Thoracic aorta (tissue), 2 donors: Measurements from ENCODE around the gene DNAH12. TPM values are rescaled to one million over a fixed set of nuclear protein-coding genes. Genes with fewer than 3 reads are reported as not detected.
"Not testable (repeated sequence)": the region's sequence is repeated elsewhere in the genome, so short reads cannot be mapped to it uniquely, and the experiment has no call there.

ENCODE experiments used
- ATAC-seq: fragments of 150-250 bp; one replicate; pipeline ENCODE4 v1.8.0; 2017; ENCODE audit warnings: low read depth; ENCODE audit not compliant: insufficient number of reproducible peaks, low FRiP score
- DNase-seq: peaks from one replicate; pipeline ENCODE4 v3.0.0-alpha.2; 2020; ENCODE audit warnings: low spot score
- H3K27ac ChIP-seq, 2 donors: fragments of 200-600 bp; sonication (generic); 1 replicate in 1 of 2; 2 replicates in 1 of 2; pipeline ENCODE4 v1.5.1; 2016; ENCODE audit warnings: mild to moderate bottlenecking in 2 of 2, moderate library complexity in 2 of 2
- H3K27me3 ChIP-seq: fragments of 200-600 bp; sonication (generic); replicated peaks from 2 replicates; pipeline ENCODE4 v1.6.0; 2016; ENCODE audit warnings: mild to moderate bottlenecking; ENCODE audit not compliant: insufficient read depth
- H3K36me3 ChIP-seq: fragments of 200-600 bp; sonication (generic); one replicate; pipeline ENCODE4 v1.5.1; 2016
- H3K4me1 ChIP-seq, 2 donors: fragments of 200-600 bp; sonication (generic); 1 replicate in 1 of 2; 2 replicates in 1 of 2; pipeline versions ENCODE4 v1.5.1 to v1.6.0; 2016; ENCODE audit warnings: low read depth in 2 of 2, mild to moderate bottlenecking in 1 of 2; ENCODE audit not compliant: control insufficient read depth in 1 of 2
- H3K4me3 ChIP-seq: fragments of 200-600 bp; sonication (generic); 2 replicates; pipeline ENCODE4 v1.5.1; 2016; ENCODE audit warnings: mild to moderate bottlenecking
- H3K9me3 ChIP-seq: fragments of 200-600 bp; sonication (generic); 2 replicates; pipeline ENCODE4 v1.5.1; 2016
- total RNA-seq, 2 donors: library from RNA; depleted of rRNA; stranded (reverse); fragments of >200 nt; gene quantifications; one replicate each; pipeline versions ENCODE4 v1.1.0 to v1.2.3, GENCODE V29; 2016
- TF ChIP-seq, protein P1 (sequence below): fragments of 200-600 bp; sonication (generic); IDR thresholded peaks from one replicate; pipeline ENCODE4 v1.5.1; 2019; ENCODE audit warnings: antibody characterized with exemption

The DNAH12 gene
- total RNA-seq, 2 donors from 2014 or later = 0.14 to 0.95 TPM

DNA sequence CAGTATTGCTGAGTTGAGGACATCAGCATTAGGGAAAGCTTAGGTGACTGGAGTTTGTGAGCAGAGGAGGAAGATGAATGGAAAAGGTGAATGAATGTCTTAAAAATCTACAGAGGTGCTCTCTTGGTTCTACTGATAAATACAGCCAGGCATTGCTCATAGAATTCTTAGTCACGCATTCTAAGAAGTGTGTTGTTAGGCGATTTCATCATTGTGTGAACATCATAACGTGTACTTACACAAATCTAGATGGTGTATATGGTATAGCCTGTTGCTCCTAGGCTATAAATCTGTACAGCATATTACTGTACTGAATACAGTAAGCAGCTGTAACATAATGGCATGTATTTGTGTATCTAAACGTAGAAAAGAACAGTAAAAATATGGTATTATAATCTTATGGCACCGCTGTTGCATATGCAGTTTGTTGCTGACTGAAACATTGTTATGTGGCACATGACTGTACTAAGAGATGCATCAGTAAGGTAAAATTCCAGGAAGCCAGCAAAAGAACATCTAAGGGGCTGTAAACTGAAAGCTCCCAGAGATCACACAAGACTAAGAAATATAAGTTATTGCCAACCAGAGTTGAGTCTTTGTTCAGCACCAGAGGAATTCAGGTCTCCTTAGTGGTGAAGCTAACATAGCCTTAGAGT lies 208.7 kb downstream of the DNAH12 start:
- TF ChIP-seq, protein P1, sequence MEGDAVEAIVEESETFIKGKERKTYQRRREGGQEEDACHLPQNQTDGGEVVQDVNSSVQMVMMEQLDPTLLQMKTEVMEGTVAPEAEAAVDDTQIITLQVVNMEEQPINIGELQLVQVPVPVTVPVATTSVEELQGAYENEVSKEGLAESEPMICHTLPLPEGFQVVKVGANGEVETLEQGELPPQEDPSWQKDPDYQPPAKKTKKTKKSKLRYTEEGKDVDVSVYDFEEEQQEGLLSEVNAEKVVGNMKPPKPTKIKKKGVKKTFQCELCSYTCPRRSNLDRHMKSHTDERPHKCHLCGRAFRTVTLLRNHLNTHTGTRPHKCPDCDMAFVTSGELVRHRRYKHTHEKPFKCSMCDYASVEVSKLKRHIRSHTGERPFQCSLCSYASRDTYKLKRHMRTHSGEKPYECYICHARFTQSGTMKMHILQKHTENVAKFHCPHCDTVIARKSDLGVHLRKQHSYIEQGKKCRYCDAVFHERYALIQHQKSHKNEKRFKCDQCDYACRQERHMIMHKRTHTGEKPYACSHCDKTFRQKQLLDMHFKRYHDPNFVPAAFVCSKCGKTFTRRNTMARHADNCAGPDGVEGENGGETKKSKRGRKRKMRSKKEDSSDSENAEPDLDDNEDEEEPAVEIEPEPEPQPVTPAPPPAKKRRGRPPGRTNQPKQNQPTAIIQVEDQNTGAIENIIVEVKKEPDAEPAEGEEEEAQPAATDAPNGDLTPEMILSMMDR = no peak
- DNase-seq (no peak), ATAC-seq (no peak)
- Histone ChIP-seq H3K4me3 (no peak overlapping the region), H3K9me3 (no peaks in the 10 kb centered on the region), H3K27me3 (no peaks in the 10 kb centered on the region), H3K27ac (no peak overlapping the region), H3K36me3 (no peaks in the 10 kb centered on the region), H3K4me1 (no peaks in the 10 kb centered on the region)

DNA sequence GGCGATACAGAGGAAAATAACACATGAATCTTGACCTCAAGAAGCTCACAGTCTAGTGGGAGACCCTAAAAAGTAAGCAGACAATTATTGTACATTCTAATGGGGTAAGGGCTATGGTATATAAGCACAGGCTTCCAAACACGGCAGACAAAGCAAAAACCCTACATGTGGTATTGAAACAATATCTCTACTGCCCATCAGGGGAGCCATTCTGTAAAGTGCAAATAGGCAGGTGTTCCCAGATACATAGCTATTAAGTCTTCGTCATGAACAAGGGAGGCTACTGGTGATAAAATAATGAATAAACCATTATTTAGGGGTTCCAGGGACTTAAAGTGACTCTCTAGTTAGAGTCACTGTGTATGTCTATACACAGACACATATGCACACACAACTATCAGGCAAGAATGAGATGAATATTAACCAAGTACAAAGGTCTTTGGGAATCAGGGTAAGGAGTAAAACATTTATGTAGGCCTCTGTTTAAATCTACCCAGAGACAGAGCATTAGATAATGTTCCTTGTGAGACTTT lies 213.0 kb downstream of the DNAH12 start:
- H3K4me3 ChIP-seq = no peak overlapping the region
- H3K27ac ChIP-seq = no peak overlapping the region
- H3K36me3 ChIP-seq = no peaks in the 10 kb centered on the region
- no peak for ATAC-seq
- TF ChIP-seq, protein P1 = no peak
- no peaks in the 10 kb centered on the region for H3K4me1 ChIP-seq
- no peaks in the 10 kb centered on the region for H3K9me3 ChIP-seq
- no peaks in the 10 kb centered on the region for H3K27me3 ChIP-seq
- DNase-seq = no peak

DNA sequence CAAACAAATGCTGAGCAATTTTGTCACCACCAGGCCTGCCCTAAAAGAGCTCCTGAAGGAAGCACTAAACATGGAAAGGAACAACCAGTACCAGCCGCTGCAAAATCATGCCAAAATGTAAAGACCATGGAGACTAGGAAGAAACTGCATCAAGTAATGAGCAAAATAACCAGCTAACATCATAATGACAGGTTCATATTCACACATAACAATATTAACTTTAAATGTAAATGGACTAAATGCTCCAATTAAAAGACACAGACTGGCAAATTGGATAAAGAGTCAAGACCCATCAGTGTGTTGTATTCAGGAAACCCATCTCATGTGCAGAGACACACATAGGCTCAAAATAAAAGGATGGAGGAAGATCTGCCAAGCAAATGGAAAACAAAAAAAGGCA lies 217.6 kb downstream of the DNAH12 start:
- not testable (repeated sequence) for H3K27ac ChIP-seq, H3K9me3 ChIP-seq, H3K36me3 ChIP-seq, H3K4me3 ChIP-seq, DNase-seq, ATAC-seq, H3K27me3 ChIP-seq, H3K4me1 ChIP-seq

DNA sequence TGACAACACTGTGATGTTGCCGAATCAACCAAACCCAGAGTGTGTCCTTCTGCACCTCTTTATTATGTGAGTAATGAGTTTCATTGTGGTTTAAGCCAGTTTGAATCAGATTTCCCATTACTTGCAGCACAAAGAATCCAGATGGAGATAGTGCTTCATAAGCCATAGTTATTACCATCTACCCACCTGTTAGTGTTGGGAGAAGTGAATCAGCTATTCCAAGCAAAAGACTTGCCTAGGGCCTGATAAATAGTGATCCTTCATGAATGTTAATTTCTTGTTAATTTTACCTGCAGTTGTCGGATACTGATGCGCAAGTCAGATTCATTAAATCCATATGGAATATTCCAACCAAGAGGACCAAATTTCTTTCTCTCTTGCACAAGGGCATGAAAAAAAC lies 229.9 kb downstream of the DNAH12 start:
- TF ChIP-seq, protein P1 = no peak
- Histone ChIP-seq H3K27me3 (no peaks in the 10 kb centered on the region), H3K27ac (no peak overlapping the region), H3K4me1 (no peaks in the 10 kb centered on the region), H3K36me3 (no peaks in the 10 kb centered on the region), H3K4me3 (no peak overlapping the region), H3K9me3 (no peaks in the 10 kb centered on the region)
- ATAC-seq (no peak), DNase-seq (no peak)

DNA sequence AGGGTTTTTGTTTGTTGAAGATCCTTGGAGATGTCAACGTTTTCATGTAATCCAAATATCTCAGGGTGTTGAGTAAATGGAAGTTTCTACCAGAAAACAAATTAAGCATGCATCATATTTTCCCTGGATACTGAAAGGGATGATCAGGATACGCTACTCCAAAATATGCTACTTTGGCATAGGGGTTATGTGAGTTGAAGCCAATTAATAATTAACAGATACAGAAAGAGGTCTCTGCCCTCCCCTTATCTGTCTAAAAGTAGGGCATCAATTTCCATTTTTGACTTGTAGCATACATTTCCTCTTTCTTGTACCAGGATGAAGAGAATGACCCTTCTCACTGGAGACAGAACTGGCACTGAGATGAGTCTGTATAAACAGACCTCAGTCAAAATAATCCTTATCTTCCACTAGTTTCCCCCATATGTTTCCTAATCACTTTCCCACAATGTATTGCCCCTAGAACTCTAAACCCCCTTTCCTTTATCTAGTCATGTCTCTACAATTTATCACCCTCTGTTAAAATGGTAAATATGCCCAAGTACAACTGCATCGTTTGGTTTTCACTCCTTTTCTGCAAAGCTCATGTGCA lies 234.3 kb downstream of the DNAH12 start:
- Histone ChIP-seq H3K9me3 (no peaks in the 10 kb centered on the region), H3K27me3 (no peaks in the 10 kb centered on the region), H3K4me1 (no peaks in the 10 kb centered on the region), H3K36me3 (no peaks in the 10 kb centered on the region), H3K27ac (no peak overlapping the region), H3K4me3 (no peak overlapping the region)
- TF ChIP-seq, protein P1 = no peak
- no peak for DNase-seq
- no peak for ATAC-seq

DNA sequence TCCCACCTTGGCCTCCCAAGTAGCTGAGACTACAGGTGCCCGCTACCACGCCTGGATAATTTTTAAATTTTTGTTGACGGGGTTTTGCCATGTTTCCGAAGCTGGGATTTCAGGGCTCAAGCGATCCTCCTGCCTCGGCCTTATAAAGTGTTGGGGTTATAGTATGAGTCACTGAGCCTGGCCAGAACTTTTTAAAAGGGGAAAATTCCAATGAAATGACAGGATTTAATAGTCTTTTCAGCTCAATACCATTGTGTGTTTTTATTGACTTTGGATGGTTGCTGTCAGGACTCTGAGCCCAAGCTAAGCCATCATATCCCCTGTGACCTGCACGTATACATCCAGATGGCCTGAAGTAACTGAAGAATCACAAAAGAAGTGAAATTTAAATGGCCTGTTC lies 240.6 kb downstream of the DNAH12 start:
- not testable (repeated sequence) for H3K36me3 ChIP-seq, H3K27me3 ChIP-seq, H3K27ac ChIP-seq, H3K4me3 ChIP-seq, ATAC-seq, DNase-seq, H3K4me1 ChIP-seq, H3K9me3 ChIP-seq
